Neural progenitor cell (in vitro differentiated cells): ENCODE measurements around the gene GRID1. TPM values are rescaled to one million over a fixed set of nuclear protein-coding genes. Genes with fewer than 3 reads are reported as not detected.

Source experiments
- DNase-seq: peaks from one replicate; pipeline ENCODE4 v3.0.0-alpha.2; 2016; ENCODE audit warnings: low spot score
- H2AFZ ChIP-seq: fragments of 200-600 bp; sonication (generic); replicated peaks from 2 replicates; pipeline ENCODE4 v1.6.1; 2016; ENCODE audit warnings: antibody characterized with exemption
- H3F3A ChIP-seq: fragments of 200-600 bp; sonication (generic); 2 replicates; pipeline ENCODE4 v1.6.1; 2016; ENCODE audit warnings: antibody characterized with exemption, low read depth
- H3K27ac ChIP-seq: fragments of 200-600 bp; sonication (generic); 2 replicates; pipeline ENCODE4 v1.5.1; 2016; ENCODE audit warnings: mild to moderate bottlenecking
- H3K27me3 ChIP-seq: fragments of 200-600 bp; sonication (generic); 2 replicates; pipeline ENCODE4 v1.6.1; 2016; ENCODE audit warnings: mild to moderate bottlenecking, moderate library complexity
- H3K36me3 ChIP-seq: fragments of 200-600 bp; sonication (generic); 2 replicates; pipeline ENCODE4 v1.5.1; 2016
- H3K4me1 ChIP-seq: fragments of 200-600 bp; sonication (generic); 2 replicates; pipeline ENCODE4 v1.6.1; 2016; ENCODE audit warnings: mixed run types
- H3K4me2 ChIP-seq: fragments of 200-600 bp; sonication (generic); 2 replicates; pipeline ENCODE4 v1.6.1; 2016
- H3K4me3 ChIP-seq: fragments of 200-600 bp; sonication (generic); 2 replicates; pipeline ENCODE4 v1.5.1; 2016
- H3K79me2 ChIP-seq: fragments of 200-600 bp; sonication (generic); 2 replicates; pipeline ENCODE4 v1.6.1; 2016; ENCODE audit warnings: low read depth
- H3K9ac ChIP-seq: fragments of 200-600 bp; sonication (generic); 2 replicates; pipeline ENCODE4 v1.6.1; 2016
- H3K9me3 ChIP-seq: fragments of 200-600 bp; sonication (generic); 2 replicates; pipeline ENCODE4 v1.5.1; 2016; ENCODE audit warnings: low read depth
- H4K20me1 ChIP-seq: fragments of 200-600 bp; sonication (generic); 2 replicates; pipeline ENCODE4 v1.6.1; 2016; ENCODE audit warnings: low read depth
- H3K27ac Mint-ChIP-seq: 3 replicates; pipeline ENCODE4 v1.8.0; 2021; ENCODE audit warnings: mixed read lengths
- H3K27me3 Mint-ChIP-seq: 2 replicates; pipeline ENCODE4 v1.8.0; 2022; ENCODE audit warnings: low read depth, mild to moderate bottlenecking, inconsistent platforms, moderate library complexity, mixed read lengths; ENCODE audit not compliant: insufficient read depth
- H3K36me3 Mint-ChIP-seq: 3 replicates; pipeline ENCODE4 v1.8.0; 2021; ENCODE audit warnings: mixed read lengths
- H3K4me1 Mint-ChIP-seq: 3 replicates; pipeline ENCODE4 v1.8.0; 2021; ENCODE audit warnings: mixed read lengths
- H3K4me3 Mint-ChIP-seq: 3 replicates; pipeline ENCODE4 v1.8.0; 2021; ENCODE audit warnings: mild to moderate bottlenecking, moderate library complexity, mixed read lengths
- H3K9me3 Mint-ChIP-seq: 3 replicates; pipeline ENCODE4 v1.8.0; 2020; ENCODE audit warnings: mixed read lengths
- EZH2 ChIP-seq: fragments of 200-600 bp; sonication (generic); IDR thresholded peaks from 2 replicates; pipeline ENCODE4 v1.6.1; 2017; ENCODE audit warnings: antibody characterized with exemption, mild to moderate bottlenecking, moderate library complexity
- EZH2phosphoT487 ChIP-seq: fragments of 200-600 bp; sonication (generic); IDR thresholded peaks from 2 replicates; pipeline ENCODE4 v1.6.1; 2017; ENCODE audit warnings: antibody characterized with exemption
- total RNA-seq: library from RNA; depleted of rRNA; stranded (reverse); fragments of >200 nt; gene quantifications from 2 replicates; pipeline ENCODE4 v1.2.3, GENCODE V29; 2015; ENCODE audit warnings: low replicate concordance
- TF ChIP-seq, protein P1 (sequence below): fragments of 200-600 bp; sonication (generic); IDR thresholded peaks from 2 replicates; pipeline ENCODE4 v1.5.1; 2017; ENCODE audit warnings: antibody characterized with exemption, mild to moderate bottlenecking

GRID1 gene
- total RNA-seq, 1 donor from 2014 or later: not detected

DNA sequence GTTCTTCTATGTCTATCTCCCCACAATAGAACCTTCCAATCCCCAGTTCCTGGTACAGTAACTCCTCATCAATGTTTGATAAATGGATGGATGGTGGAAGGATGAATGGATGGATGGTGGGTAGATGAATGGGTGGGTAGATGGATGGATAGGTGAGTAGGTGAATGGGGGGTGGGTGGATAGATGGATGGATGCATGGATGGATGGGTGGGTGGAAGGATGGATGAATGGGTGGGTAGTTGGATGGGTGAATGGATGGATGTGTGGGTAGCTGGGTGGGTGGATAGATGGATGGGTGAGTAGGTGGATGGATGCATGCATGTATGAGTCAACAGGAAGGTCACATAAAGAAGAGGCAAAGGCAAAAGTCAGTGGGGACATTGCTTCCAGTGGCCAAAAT, 116.8 kb downstream of the GRID1 start:
- TF ChIP-seq EZH2: no peak
- TF ChIP-seq, protein P1, sequence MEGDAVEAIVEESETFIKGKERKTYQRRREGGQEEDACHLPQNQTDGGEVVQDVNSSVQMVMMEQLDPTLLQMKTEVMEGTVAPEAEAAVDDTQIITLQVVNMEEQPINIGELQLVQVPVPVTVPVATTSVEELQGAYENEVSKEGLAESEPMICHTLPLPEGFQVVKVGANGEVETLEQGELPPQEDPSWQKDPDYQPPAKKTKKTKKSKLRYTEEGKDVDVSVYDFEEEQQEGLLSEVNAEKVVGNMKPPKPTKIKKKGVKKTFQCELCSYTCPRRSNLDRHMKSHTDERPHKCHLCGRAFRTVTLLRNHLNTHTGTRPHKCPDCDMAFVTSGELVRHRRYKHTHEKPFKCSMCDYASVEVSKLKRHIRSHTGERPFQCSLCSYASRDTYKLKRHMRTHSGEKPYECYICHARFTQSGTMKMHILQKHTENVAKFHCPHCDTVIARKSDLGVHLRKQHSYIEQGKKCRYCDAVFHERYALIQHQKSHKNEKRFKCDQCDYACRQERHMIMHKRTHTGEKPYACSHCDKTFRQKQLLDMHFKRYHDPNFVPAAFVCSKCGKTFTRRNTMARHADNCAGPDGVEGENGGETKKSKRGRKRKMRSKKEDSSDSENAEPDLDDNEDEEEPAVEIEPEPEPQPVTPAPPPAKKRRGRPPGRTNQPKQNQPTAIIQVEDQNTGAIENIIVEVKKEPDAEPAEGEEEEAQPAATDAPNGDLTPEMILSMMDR: no peak
- TF ChIP-seq EZH2phosphoT487: no peak
- Mint-ChIP-seq H3K27ac (no peak overlapping the region), H3K4me3 (no peak overlapping the region), H3K9me3 (peaks cover 11% of the 10 kb centered on the region), H3K4me1 (peaks cover 15% of the 10 kb centered on the region), H3K36me3 (peaks cover 2% of the 10 kb centered on the region), H3K27me3 (peaks cover 7% of the 10 kb centered on the region)
- Histone ChIP-seq H2AFZ (no peak overlapping the region), H3K27me3 (no peaks in the 10 kb centered on the region), H3K27ac (no peak overlapping the region), H3K9ac (no peak overlapping the region), H3K36me3 (no peaks in the 10 kb centered on the region), H3K79me2 (no peaks in the 10 kb centered on the region), H3K4me1 (no peaks in the 10 kb centered on the region), H4K20me1 (no peaks in the 10 kb centered on the region), H3K9me3 (no peaks in the 10 kb centered on the region), H3F3A (no peaks in the 10 kb centered on the region), H3K4me2 (no peak overlapping the region), H3K4me3 (no peak overlapping the region)
- DNase-seq: no peak

GRCh38 chr10:86248062-86248461, 118.5 kb downstream of the GRID1 start:
- peaks cover 11% of the 10 kb centered on the region for H3K9me3 Mint-ChIP-seq

DNA sequence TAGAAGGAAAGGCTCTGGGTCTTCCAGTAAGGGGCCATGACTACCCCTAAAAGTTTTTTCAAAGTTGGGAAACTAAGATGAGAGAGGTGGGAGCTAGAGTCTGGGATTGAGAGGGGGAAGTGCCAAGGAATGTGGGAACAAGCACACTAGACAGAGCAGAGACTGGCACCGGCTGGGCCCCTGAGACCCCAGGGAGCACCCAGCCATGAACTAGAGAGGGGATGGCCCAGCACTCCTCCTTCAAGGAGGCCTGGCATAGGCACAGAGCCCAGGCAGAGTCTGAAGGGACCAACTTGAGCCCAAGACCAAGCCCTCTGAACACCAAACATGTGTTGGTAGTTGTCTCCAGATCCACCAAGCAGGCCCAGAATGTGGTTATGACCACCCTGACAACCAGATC, 119.0 kb downstream of the GRID1 start:
- Histone ChIP-seq H3F3A (no peaks in the 10 kb centered on the region), H3K4me1 (peaks cover 8% of the 10 kb centered on the region), H3K36me3 (no peaks in the 10 kb centered on the region), H3K27ac (no peak overlapping the region), H3K4me3 (no peak overlapping the region), H3K9me3 (no peaks in the 10 kb centered on the region), H3K27me3 (no peaks in the 10 kb centered on the region), H2AFZ (no peak overlapping the region), H3K4me2 (no peak overlapping the region), H3K9ac (no peak overlapping the region), H3K79me2 (no peaks in the 10 kb centered on the region), H4K20me1 (no peaks in the 10 kb centered on the region)
- no peak overlapping the region for H3K4me3 Mint-ChIP-seq
- H3K36me3 Mint-ChIP-seq: peaks cover 2% of the 10 kb centered on the region
- H3K4me1 Mint-ChIP-seq: peaks cover 6% of the 10 kb centered on the region
- peaks cover 11% of the 10 kb centered on the region for H3K9me3 Mint-ChIP-seq
- no peak overlapping the region for H3K27ac Mint-ChIP-seq
- DNase-seq: no peak
- peaks cover 7% of the 10 kb centered on the region for H3K27me3 Mint-ChIP-seq
- TF ChIP-seq EZH2phosphoT487 (no peak), EZH2 (no peak)
- TF ChIP-seq, protein P1: no peak

More at GRCh38 chr10:86248062-86248461, 118.5 kb downstream of the GRID1 start:
- Histone ChIP-seq H3K36me3 (no peaks in the 10 kb centered on the region), H3K27me3 (no peaks in the 10 kb centered on the region), H3K4me1 (peaks cover 8% of the 10 kb centered on the region), H3K4me3 (no peak overlapping the region), H3F3A (no peaks in the 10 kb centered on the region), H3K4me2 (no peak overlapping the region), H4K20me1 (no peaks in the 10 kb centered on the region), H3K9ac (no peak overlapping the region), H3K79me2 (no peaks in the 10 kb centered on the region), H2AFZ (no peak overlapping the region), H3K9me3 (no peaks in the 10 kb centered on the region), H3K27ac (no peak overlapping the region)
- Mint-ChIP-seq H3K27ac (no peak overlapping the region), H3K27me3 (peaks cover 7% of the 10 kb centered on the region), H3K4me3 (no peak overlapping the region), H3K36me3 (peaks cover 2% of the 10 kb centered on the region), H3K4me1 (peaks cover 9% of the 10 kb centered on the region)
- TF ChIP-seq EZH2 (no peak), EZH2phosphoT487 (no peak)
- TF ChIP-seq, protein P1: no peak
- no peak for DNase-seq
